Measurements from ENCODE around the gene TBC1D22B. TPM values are rescaled to one million over a fixed set of nuclear protein-coding genes. Genes with fewer than 3 reads are reported as not detected.

Gene TBC1D22B
- total and polyA plus RNA-seq, 3 donors from 2014 or later: 23.1 to 36.4 (median 25.6) TPM

DNA sequence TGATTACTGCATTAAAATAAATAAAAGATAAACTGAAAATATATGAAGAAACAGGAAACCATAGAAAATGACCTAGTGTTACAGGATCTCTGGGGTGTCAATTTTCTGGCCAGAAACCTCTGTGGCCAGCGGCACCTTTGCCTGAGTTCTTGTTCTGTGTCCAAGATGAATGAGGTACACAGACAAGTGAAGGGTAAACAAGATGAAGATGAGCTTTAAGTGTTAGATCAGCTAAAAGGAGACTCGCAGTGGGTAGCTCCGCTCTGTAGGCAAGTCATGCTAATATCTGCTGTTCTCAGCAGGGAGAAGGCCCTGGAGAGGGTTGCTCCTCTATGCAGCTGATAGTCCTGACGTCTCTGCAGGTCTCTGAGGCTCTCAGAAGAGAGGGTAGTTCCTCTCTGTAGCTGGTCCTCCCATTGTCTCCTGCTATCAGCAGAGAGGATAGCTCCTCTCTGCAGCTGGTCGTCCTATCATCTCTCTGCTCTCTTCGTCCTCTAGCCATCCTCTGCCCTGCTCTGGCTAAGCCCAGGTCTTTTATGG lies 35.9 kb upstream of the TBC1D22B start:
- no peak for TF ChIP-seq POLR2A (IDR thresholded peaks at IDR 0.05)
- TF ChIP-seq, protein P1, sequence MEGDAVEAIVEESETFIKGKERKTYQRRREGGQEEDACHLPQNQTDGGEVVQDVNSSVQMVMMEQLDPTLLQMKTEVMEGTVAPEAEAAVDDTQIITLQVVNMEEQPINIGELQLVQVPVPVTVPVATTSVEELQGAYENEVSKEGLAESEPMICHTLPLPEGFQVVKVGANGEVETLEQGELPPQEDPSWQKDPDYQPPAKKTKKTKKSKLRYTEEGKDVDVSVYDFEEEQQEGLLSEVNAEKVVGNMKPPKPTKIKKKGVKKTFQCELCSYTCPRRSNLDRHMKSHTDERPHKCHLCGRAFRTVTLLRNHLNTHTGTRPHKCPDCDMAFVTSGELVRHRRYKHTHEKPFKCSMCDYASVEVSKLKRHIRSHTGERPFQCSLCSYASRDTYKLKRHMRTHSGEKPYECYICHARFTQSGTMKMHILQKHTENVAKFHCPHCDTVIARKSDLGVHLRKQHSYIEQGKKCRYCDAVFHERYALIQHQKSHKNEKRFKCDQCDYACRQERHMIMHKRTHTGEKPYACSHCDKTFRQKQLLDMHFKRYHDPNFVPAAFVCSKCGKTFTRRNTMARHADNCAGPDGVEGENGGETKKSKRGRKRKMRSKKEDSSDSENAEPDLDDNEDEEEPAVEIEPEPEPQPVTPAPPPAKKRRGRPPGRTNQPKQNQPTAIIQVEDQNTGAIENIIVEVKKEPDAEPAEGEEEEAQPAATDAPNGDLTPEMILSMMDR (IDR thresholded peaks at IDR 0.05): no peak
- Histone ChIP-seq H3K4me3 (peak overlapping the region; percentile 64 to 81), H3K27ac (peak overlapping the region; percentile 39 to 63), H3K36me3 (ENCODE audit: low read depth, missing control alignments) (no peaks in the 10 kb centered on the region), H3K9me3 (no peaks in the 10 kb centered on the region), H3K4me1 (peaks cover 6% of the 10 kb centered on the region), H3K27me3 (no peaks in the 10 kb centered on the region)
- intact Hi-C loops (cut with DNase I; ENCODE audit: low total_unique reads): no loop called here
- 31 to 36% methylated on average over 6 of the region's 6 CpGs for WGBS, 2 donors
- DNase-seq: no peak

DNA sequence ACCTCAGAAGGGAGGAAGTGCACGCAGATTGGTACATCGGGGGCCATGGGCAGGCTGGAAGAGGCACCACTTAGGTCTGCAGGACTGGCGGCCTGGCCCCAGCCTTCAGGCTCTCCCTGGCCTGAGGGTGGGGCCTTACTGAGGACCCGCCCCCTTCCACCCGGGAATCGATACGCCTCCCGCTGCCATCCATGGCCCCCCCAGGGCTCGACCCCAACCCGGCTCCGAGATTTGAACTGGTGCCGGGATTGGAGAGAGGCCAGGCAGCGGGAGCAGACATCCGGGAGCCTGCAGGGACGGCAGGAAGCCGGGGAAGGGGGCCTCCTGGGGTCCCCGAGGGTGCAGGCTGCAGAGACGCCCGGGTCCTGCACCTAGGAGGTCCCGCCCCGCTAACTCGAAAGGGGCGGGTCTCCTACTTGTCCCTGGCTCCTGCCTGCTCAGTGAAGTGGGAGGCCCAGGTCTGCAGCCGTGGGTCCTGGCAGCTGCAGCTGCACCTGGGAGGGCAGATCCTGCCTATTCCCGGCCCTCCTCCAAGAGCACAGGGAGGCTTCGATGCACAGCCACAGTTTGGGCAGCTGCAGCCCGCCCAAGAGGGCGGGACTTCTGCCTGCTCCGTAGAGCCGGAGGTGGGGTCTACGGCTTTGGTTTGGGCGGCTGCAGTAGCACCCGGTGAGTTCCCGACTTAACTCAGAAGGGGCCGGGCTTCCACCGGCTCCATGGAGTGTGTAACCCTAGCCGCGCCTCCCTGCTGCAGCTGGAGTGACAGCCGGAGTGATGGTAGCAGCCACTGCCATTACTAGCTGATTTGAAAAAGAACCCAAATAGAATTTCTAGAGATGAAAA lies 35.2 kb upstream of the TBC1D22B start:
- intact Hi-C loops (cut with DNase I; ENCODE audit: low total_unique reads): no loop called here
- TF ChIP-seq, protein P1 (IDR thresholded peaks at IDR 0.05): no peak
- no peak for TF ChIP-seq POLR2A (IDR thresholded peaks at IDR 0.05)
- Histone ChIP-seq H3K4me1 (peaks cover 6% of the 10 kb centered on the region), H3K36me3 (ENCODE audit: low read depth, missing control alignments) (no peaks in the 10 kb centered on the region), H3K27me3 (no peaks in the 10 kb centered on the region), H3K9me3 (no peaks in the 10 kb centered on the region), H3K27ac (peak overlapping the region in 1 of 2 donors; percentile 63), H3K4me3 (peak overlapping the region; percentile 64 to 81)
- 0 to 3% methylated on average over 9 to 38 of the region's 39 CpGs for WGBS, 2 donors
- DNase-seq: peak; percentile 84

DNA sequence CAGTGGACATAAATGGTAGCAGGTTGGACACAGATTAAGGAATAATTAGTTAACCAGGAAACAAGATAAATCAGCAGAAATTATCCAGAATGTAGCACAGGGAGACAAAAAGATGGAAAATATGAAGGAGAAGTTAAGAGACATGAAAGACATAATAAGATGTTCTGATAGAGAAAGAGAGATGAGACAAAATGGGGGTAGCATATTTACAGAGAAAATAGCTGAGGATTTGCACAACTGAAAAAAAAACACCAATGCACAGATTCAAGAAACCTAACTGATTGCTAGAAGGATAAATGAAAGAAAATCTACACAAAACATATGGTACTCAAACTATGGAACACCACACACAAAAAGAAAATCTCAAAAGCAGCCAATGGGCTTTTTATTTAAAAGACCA lies 34.6 kb upstream of the TBC1D22B start:
- intact Hi-C loops (cut with DNase I; ENCODE audit: low total_unique reads): no loop called here
- DNase-seq: no peak
- Histone ChIP-seq H3K4me1 (peaks cover 6% of the 10 kb centered on the region), H3K27ac (no peak overlapping the region), H3K27me3 (no peaks in the 10 kb centered on the region), H3K36me3 (ENCODE audit: low read depth, missing control alignments) (no peaks in the 10 kb centered on the region), H3K9me3 (no peaks in the 10 kb centered on the region), H3K4me3 (peak overlapping the region in 1 of 2 donors; percentile 81)
- TF ChIP-seq, protein P1 (IDR thresholded peaks at IDR 0.05): no peak
- no peak for TF ChIP-seq POLR2A (IDR thresholded peaks at IDR 0.05)

DNA sequence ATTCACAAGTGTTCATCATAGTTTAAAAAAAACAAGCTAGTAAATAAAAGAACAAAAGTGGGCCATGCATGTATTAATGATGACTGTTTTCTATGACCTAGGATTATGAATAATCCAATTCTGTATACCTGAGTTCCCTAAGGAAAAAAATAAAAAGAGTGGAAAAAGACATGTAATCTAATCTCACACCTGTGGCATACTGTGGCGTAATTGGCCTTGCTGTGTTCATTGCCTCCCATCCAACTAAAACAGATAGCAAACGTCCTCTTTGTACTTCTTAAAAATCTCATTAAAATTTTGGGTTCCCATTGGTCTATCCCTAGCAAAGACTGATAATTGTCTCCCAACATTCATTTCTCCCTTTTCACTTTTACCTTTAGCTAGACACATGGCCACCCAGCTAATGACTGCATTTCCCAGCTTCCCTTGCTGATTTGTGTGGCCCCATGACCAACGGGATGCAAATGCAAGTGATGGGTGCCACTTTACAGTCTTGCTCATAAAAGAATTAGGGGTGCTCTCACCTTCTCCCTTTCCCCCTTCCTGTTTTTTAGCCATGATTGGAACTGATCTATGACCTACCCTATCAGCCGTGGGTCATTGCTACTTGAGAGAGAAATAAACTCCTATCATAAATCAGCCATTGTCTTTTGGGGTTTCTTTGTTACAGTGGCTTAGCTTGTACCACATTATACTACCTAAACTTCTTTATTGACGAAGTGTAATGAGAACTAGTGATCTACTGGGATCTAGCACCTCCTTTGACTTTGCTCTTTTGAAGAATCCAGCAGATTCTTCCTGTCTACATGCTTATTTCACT lies 32.0 kb upstream of the TBC1D22B start:
- Histone ChIP-seq H3K36me3 (ENCODE audit: low read depth, missing control alignments) (no peaks in the 10 kb centered on the region), H3K4me3 (no peak overlapping the region), H3K4me1 (peaks cover 6% of the 10 kb centered on the region), H3K27me3 (no peaks in the 10 kb centered on the region), H3K27ac (no peak overlapping the region), H3K9me3 (no peaks in the 10 kb centered on the region)
- no peak for TF ChIP-seq POLR2A (IDR thresholded peaks at IDR 0.05)
- TF ChIP-seq, protein P1 (IDR thresholded peaks at IDR 0.05): no peak
- WGBS, 2 donors: 74 to 84% methylated on average over 5 of the region's 5 CpGs
- no peak for DNase-seq
- intact Hi-C loops (cut with DNase I; ENCODE audit: low total_unique reads): no loop called here
